ENCODE results near the gene ARL15. TPM values are rescaled to one million over a fixed set of nuclear protein-coding genes. Genes with fewer than 3 reads are reported as not detected.

Gene ARL15
- total RNA-seq, 4 donors from 2014 or later = 19.9 to 57.0 (median 36.9) TPM

GRCh38 chr5:54093081-54093492, 217.3 kb downstream of the ARL15 start:
- Histone ChIP-seq H3K4me3 (no peak overlapping the region), H3K36me3 (no peaks in the 10 kb centered on the region), H3K27ac (no peak overlapping the region), H3K9me3 (no peaks in the 10 kb centered on the region), H3K4me1 (peaks cover 27% of the 10 kb centered on the region), H3K27me3 (no peaks in the 10 kb centered on the region)
- TF ChIP-seq EP300 (IDR thresholded peaks at IDR 0.05) = no peak
- no peak for TF ChIP-seq CTCF (IDR thresholded peaks at IDR 0.05)
- no peak for TF ChIP-seq POLR2A (IDR thresholded peaks at IDR 0.05)
- TF ChIP-seq POLR2AphosphoS5 (IDR thresholded peaks at IDR 0.05) = no peak
- DNase-seq (ENCODE audit: low spot score in 2 of 2) = no peak
- 67% methylated on average over 1 of the region's 1 CpG for WGBS

GRCh38 chr5:54091307-54092130, 218.9 kb downstream of the ARL15 start:
- Histone ChIP-seq H3K27me3 (no peaks in the 10 kb centered on the region), H3K36me3 (no peaks in the 10 kb centered on the region), H3K4me3 (no peak overlapping the region), H3K4me1 (peaks cover 27% of the 10 kb centered on the region), H3K9me3 (no peaks in the 10 kb centered on the region), H3K27ac (no peak overlapping the region)
- no peak for DNase-seq (ENCODE audit: low spot score in 2 of 2)
- TF ChIP-seq CTCF (IDR thresholded peaks at IDR 0.05) = no peak
- WGBS = 40% methylated on average over 9 of the region's 9 CpGs

GRCh38 chr5:54090495-54091120, 219.8 kb downstream of the ARL15 start:
- Histone ChIP-seq H3K9me3 (no peaks in the 10 kb centered on the region), H3K27me3 (no peaks in the 10 kb centered on the region), H3K4me1 (peaks cover 27% of the 10 kb centered on the region), H3K27ac (no peak overlapping the region), H3K4me3 (no peak overlapping the region), H3K36me3 (no peaks in the 10 kb centered on the region)
- no peak for TF ChIP-seq POLR2A (IDR thresholded peaks at IDR 0.05)
- TF ChIP-seq EP300 (IDR thresholded peaks at IDR 0.05) = no peak
- no peak for TF ChIP-seq CTCF (IDR thresholded peaks at IDR 0.05)
- TF ChIP-seq POLR2AphosphoS5 (IDR thresholded peaks at IDR 0.05) = no peak
- WGBS = 63% methylated on average over 1 of the region's 1 CpG
- DNase-seq (ENCODE audit: low spot score in 2 of 2) = no peak

GRCh38 chr5:54088081-54088480, 222.3 kb downstream of the ARL15 start:
- Histone ChIP-seq H3K27ac (no peak overlapping the region), H3K36me3 (no peaks in the 10 kb centered on the region), H3K27me3 (no peaks in the 10 kb centered on the region), H3K4me1 (peaks cover 22% of the 10 kb centered on the region), H3K4me3 (no peak overlapping the region), H3K9me3 (no peaks in the 10 kb centered on the region)
- no peak for TF ChIP-seq POLR2A (IDR thresholded peaks at IDR 0.05)
- TF ChIP-seq EP300 (IDR thresholded peaks at IDR 0.05) = no peak
- TF ChIP-seq POLR2AphosphoS5 (IDR thresholded peaks at IDR 0.05) = no peak
- TF ChIP-seq CTCF (IDR thresholded peaks at IDR 0.05) = no peak
- WGBS = 88% methylated on average over 2 of the region's 2 CpGs
- DNase-seq (ENCODE audit: low spot score in 2 of 2) = no peak

- H3K4me3 ChIP-seq = no peak overlapping the region
- no peaks in the 10 kb centered on the region for H3K36me3 ChIP-seq
- H3K4me1 ChIP-seq = peaks cover 17% of the 10 kb centered on the region
- H3K27ac ChIP-seq = no peak overlapping the region
- no peaks in the 10 kb centered on the region for H3K9me3 ChIP-seq
- no peak for DNase-seq (ENCODE audit: low spot score in 2 of 2)
- WGBS = 83% methylated on average over 2 of the region's 2 CpGs
- H3K27me3 ChIP-seq = no peaks in the 10 kb centered on the region
- TF ChIP-seq POLR2A (IDR thresholded peaks at IDR 0.05) = no peak
- no peak for TF ChIP-seq EP300 (IDR thresholded peaks at IDR 0.05)
- TF ChIP-seq POLR2AphosphoS5 (IDR thresholded peaks at IDR 0.05) = no peak
- no peak for TF ChIP-seq CTCF (IDR thresholded peaks at IDR 0.05)
Measured at GRCh38 chr5:54087436-54087835, 222.9 kb downstream of the ARL15 start.
